Activated effector memory CD4-positive, alpha-beta T cell treated with anti-CD3 and anti-CD28 coated beads, Interleukin-2, amount 50 U/mL, for 16 hours (primary cell): ENCODE results near the gene UBE2L6.

Source experiments
- DNase-seq: peaks from one replicate; pipeline ENCODE4 v3.0.0-alpha.2; 2020

The UBE2L6 gene

GRCh38 chr11:57567515-57568329 is at the start of gene UBE2L6:
TSS of gene UBE2L6 (minus strand) at chr11:57567672. CDS start at chr11:57567611, 61 bp downstream.
- DNase-seq = peak; percentile 95

GRCh38 chr11:57616595-57616994 is 49.1 kb upstream of the UBE2L6 start:
- no peak for DNase-seq

GRCh38 chr11:57615308-57615707 is 47.8 kb upstream of the UBE2L6 start:
- DNase-seq = no peak

GRCh38 chr11:57614234-57614772 is 46.8 kb upstream of the UBE2L6 start:
- no peak for DNase-seq

- DNase-seq = no peak
Observed at GRCh38 chr11:57610170-57610569, 42.7 kb upstream of the UBE2L6 start.

GRCh38 chr11:57605028-57605420 is 37.6 kb upstream of the UBE2L6 start:
- no peak for DNase-seq

- DNase-seq = no peak
Observed at GRCh38 chr11:57604296-57605027, 37.0 kb upstream of the UBE2L6 start.

- DNase-seq = no peak
Observed at GRCh38 chr11:57601297-57601696, 33.8 kb upstream of the UBE2L6 start.

- no peak for DNase-seq
Observed at GRCh38 chr11:57599381-57599780, 31.9 kb upstream of the UBE2L6 start.

- DNase-seq = no peak
Observed at GRCh38 chr11:57598831-57599155, 31.3 kb upstream of the UBE2L6 start.

- DNase-seq = no peak
Observed at GRCh38 chr11:57597916-57598830, 30.7 kb upstream of the UBE2L6 start.

GRCh38 chr11:57597461-57597915 is 30.0 kb upstream of the UBE2L6 start, which contains the start of gene SERPING1:
TSS of gene SERPING1 (plus strand) at chr11:57597685. CDS start at chr11:57598271, 586 bp downstream.
- DNase-seq = no peak

- DNase-seq = no peak
Observed at GRCh38 chr11:57596266-57596885, 28.9 kb upstream of the UBE2L6 start.

GRCh38 chr11:57588046-57588710 is 20.7 kb upstream of the UBE2L6 start:
- DNase-seq = no peak

GRCh38 chr11:57586711-57587245 is 19.3 kb upstream of the UBE2L6 start:
- no peak for DNase-seq

- DNase-seq = no peak
Observed at GRCh38 chr11:57585301-57585700, 17.8 kb upstream of the UBE2L6 start.

- no peak for DNase-seq
Observed at GRCh38 chr11:57584341-57584740, 16.9 kb upstream of the UBE2L6 start.

- no peak for DNase-seq
Observed at GRCh38 chr11:57574061-57574460, 6.6 kb upstream of the UBE2L6 start.

GRCh38 chr11:57571606-57572005 is 4.1 kb upstream of the UBE2L6 start:
- no peak for DNase-seq

- no peak for DNase-seq
Observed at GRCh38 chr11:57568330-57568766, 876 bp upstream of the UBE2L6 start.

- no peak for DNase-seq
Observed at GRCh38 chr11:57566905-57567514, 462 bp downstream of the UBE2L6 start.
